GM18505 (cell line): ENCODE data around the gene NDOR1.

ENCODE experiments used
- ATAC-seq: cut with Tn5 transposase; IDR thresholded peaks from one replicate; pipeline ENCODE4 v1.9.1; 2021; ENCODE audit not compliant: unreplicated experiment
- POLR2A ChIP-seq: IDR thresholded peaks from 4 replicates; pipeline ENCODE4 v1.6.1; 2011; ENCODE audit warnings: borderline replicate concordance; ENCODE audit not compliant: insufficient read depth, insufficient read length; ENCODE audit errors: extremely low read depth

Gene NDOR1

GRCh38 chr9:137265496-137266161, 60.1 kb downstream of the NDOR1 start:
- no peak for TF ChIP-seq POLR2A
- no peak for ATAC-seq

GRCh38 chr9:137266162-137266527, 60.6 kb downstream of the NDOR1 start:
- no peak for TF ChIP-seq POLR2A
- ATAC-seq, result no peak
